ENCODE measurements around the gene ZNF770.

The ZNF770 gene

GRCh38 chr15:34976073-34976472 lies 12.0 kb downstream of the ZNF770 start:
- TF ChIP-seq, protein P1, sequence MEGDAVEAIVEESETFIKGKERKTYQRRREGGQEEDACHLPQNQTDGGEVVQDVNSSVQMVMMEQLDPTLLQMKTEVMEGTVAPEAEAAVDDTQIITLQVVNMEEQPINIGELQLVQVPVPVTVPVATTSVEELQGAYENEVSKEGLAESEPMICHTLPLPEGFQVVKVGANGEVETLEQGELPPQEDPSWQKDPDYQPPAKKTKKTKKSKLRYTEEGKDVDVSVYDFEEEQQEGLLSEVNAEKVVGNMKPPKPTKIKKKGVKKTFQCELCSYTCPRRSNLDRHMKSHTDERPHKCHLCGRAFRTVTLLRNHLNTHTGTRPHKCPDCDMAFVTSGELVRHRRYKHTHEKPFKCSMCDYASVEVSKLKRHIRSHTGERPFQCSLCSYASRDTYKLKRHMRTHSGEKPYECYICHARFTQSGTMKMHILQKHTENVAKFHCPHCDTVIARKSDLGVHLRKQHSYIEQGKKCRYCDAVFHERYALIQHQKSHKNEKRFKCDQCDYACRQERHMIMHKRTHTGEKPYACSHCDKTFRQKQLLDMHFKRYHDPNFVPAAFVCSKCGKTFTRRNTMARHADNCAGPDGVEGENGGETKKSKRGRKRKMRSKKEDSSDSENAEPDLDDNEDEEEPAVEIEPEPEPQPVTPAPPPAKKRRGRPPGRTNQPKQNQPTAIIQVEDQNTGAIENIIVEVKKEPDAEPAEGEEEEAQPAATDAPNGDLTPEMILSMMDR (IDR thresholded peaks at IDR 0.05) = no peak
- TF ChIP-seq ZFX (IDR thresholded peaks at IDR 0.05; ENCODE audit: borderline replicate concordance) = no peak
- H3K27ac ChIP-seq = no peak overlapping the region

DNA sequence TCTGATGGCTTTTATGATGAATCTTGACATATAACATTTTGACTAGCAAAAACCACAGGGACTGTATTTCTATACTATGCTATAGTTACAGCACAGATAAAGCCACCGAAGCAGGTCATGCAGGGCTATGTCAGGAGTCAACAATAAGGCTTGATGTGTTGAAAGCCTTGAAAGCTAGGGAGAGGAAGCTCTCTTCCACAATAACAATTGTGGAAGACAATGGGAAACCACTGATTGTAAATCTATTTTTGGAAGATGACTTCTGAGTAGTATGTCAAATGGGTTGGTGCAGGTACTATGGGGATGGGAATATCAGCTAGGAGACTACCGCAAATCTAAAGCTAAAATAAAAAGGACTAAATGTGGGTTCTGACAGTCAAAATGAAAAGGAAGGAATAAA lies 14.6 kb downstream of the ZNF770 start:
- TF ChIP-seq, protein P1 (IDR thresholded peaks at IDR 0.05) = no peak
- H3K27ac ChIP-seq = no peak overlapping the region

GRCh38 chr15:34970098-34970643 lies 17.9 kb downstream of the ZNF770 start:
- TF ChIP-seq, protein P1 (IDR thresholded peaks at IDR 0.05) = peak; percentile 71

DNA sequence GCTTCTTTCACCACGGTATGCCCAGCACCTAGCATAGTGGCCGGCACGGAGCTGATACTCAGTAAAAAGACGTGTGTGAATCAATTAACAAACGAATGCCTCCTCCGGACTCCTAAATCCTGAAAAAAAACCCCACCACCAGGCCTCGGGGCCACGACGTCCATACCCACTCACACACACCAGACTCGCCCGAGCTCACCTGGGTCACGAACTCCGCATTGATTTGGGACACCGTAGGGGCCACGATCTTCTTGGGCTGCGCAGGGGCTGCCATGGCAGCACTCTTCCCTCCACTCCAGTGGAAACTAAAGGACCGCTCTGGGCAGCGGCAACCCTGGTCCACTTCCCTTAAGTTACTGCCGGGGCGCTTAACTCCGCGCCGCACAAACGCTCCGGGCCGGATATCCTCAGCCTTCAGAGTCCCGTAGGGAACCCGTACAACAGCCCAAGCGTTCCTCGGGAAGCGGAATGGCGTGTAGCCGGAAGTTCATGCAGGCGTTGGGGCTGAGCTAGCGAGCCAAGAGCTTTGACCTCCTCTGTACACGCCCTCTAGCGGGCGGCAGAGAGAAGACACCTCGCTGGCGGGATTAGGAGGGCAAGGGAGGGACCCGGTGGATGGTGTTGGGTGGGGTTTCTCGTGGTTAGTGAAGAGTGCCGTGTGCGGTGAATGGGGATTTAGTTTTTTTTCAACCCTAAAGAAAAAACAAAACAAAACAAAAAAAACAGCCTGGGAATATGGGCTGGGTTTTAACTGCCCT lies 18.6 kb downstream of the ZNF770 start, which contains the start of gene AQR:
Gene AQR, minus strand, starts transcription at position 403 of the 758 bp plus-strand sequence. Its CDS starts 129 bp downstream, at position 274.
- TF ChIP-seq, protein P1 (IDR thresholded peaks at IDR 0.05) = peak; percentile 93
- no peak for TF ChIP-seq ZFX (IDR thresholded peaks at IDR 0.05; ENCODE audit: borderline replicate concordance)
- peak within 1 kb of the TSS; percentile 60 for H3K27ac ChIP-seq

More at GRCh38 chr15:34970098-34970643, 17.9 kb downstream of the ZNF770 start:
- peak overlapping the region; percentile 60 for H3K27ac ChIP-seq

DNA sequence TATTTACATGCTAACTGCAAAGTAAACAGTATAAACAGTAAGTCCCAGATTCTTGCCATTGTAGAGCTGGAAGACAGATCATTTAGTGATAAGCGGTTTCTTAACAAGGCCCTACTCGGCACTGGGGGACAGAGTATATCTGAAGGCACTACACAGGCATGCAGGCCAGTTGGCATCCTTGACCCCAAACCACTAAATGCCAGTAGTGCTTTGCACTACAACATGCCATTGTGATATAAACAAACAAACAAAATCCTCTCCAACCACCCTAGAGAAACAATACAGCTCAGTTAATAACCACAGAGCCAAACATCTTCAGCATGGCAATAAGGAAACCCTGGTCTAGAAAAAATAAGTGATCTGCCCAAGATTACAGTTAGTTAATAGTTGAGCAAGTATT lies 23.8 kb downstream of the ZNF770 start:
- H3K27ac ChIP-seq = no peak overlapping the region

DNA sequence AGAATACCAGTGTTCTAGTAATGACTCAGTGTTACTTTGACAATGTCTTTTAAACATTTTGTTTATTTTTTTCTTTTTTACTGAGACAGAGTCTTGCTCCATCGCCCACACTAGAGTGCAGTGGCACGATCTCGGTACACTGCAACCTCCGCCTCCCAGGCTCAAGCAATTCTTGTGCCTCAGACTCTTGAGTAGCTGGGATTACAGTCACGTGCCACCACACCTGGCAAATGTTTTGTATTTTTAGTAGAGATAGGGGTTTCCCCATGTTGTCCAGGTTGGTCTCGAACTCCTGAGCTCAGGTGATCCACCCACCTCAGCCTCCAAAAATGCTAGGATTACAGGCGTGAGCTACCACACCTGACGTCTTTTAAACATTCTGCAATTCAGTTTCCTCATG lies 34.2 kb downstream of the ZNF770 start:
- TF ChIP-seq, protein P1 (IDR thresholded peaks at IDR 0.05) = no peak
- no peak for TF ChIP-seq ZFX (IDR thresholded peaks at IDR 0.05; ENCODE audit: borderline replicate concordance)
- H3K27ac ChIP-seq = no peak overlapping the region

More for the DNA sequence above, 23.8 kb downstream of the ZNF770 start:
- TF ChIP-seq ZFX (IDR thresholded peaks at IDR 0.05; ENCODE audit: borderline replicate concordance) = no peak
- TF ChIP-seq, protein P1 (IDR thresholded peaks at IDR 0.05) = no peak

DNA sequence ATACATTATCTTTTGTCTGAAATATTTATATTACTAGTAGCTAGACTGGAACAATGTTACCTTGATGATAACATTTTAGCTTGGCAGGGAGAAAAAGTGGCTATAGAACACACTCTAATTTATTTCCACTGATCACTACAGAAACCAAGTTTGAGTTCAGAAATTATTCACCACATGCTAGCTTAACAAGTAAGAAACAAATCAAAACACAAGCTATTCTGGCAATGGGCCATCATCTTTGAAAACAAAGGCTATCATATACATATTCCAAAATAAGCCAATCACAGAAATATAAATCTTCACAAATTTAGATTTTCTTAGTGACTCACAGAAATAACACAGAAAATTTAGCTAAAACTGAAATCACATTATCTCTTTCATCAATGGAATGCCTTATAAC lies 35.6 kb downstream of the ZNF770 start:
- TF ChIP-seq, protein P1 (IDR thresholded peaks at IDR 0.05) = no peak
- TF ChIP-seq ZFX (IDR thresholded peaks at IDR 0.05; ENCODE audit: borderline replicate concordance) = no peak
- no peak overlapping the region for H3K27ac ChIP-seq
